Right lobe of liver (tissue), 6 donors: ENCODE measurements around the gene TSBP1. TPM values are rescaled to one million over a fixed set of nuclear protein-coding genes. Genes with fewer than 3 reads are reported as not detected.
"Not testable (repeated sequence)": the region's sequence is repeated elsewhere in the genome, so short reads cannot be mapped to it uniquely, and the experiment has no call there.

Experiments used
- ATAC-seq, 4 donors: fragments of 200-7000 bp; cut with Tn5 transposase; one replicate each; pipeline ENCODE4 v1.9.1; 2020; ENCODE audit warnings: mild to moderate bottlenecking in 4 of 4, moderate library complexity in 4 of 4
- DNase-seq, 3 donors: peaks; one replicate each; pipeline ENCODE4 v3.0.0-alpha.2; 2020
- H3K27ac ChIP-seq, 3 donors: fragments of 200-600 bp; one replicate each; pipeline ENCODE4 v1.8.0; 2022
- H3K27me3 ChIP-seq, 2 donors: fragments of 200-600 bp; one replicate each; pipeline ENCODE4 v1.8.0; 2022
- H3K36me3 ChIP-seq, 4 donors: fragments of 200-600 bp; sonication (generic) in 1 of 4; one replicate each; pipeline versions ENCODE4 v1.5.1 to v1.8.0; 2017 to 2022; ENCODE audit warnings: control low read depth in 1 of 4
- H3K4me1 ChIP-seq, 4 donors: fragments of 200-600 bp; sonication (generic) in 1 of 4; one replicate each; pipeline versions ENCODE4 v1.5.1 to v1.8.0; 2017 to 2022; ENCODE audit warnings: control low read depth in 1 of 4
- H3K4me3 ChIP-seq, 3 donors: fragments of 200-600 bp; one replicate each; pipeline ENCODE4 v1.8.0; 2022
- H3K9me3 ChIP-seq, 4 donors: fragments of 200-600 bp; sonication (generic) in 1 of 4; one replicate each; pipeline versions ENCODE4 v1.5.1 to v1.8.0; 2017 to 2022; ENCODE audit warnings: control low read depth in 1 of 4
- CTCF ChIP-seq, 4 donors: fragments of 200-600 bp in 3 of 4; fragments of 450-650 bp in 1 of 4; IDR thresholded peaks; one replicate each; pipeline versions ENCODE4 v1.5.1 to v1.8.0; 2016 to 2022; ENCODE audit warnings: antibody characterized with exemption in 4 of 4, mild to moderate bottlenecking in 2 of 4
- POLR2A ChIP-seq: fragments of 450-650 bp; IDR thresholded peaks from one replicate; pipeline ENCODE4 v1.6.1; 2017; ENCODE audit warnings: antibody characterized with exemption, mild to moderate bottlenecking
- WGBS: methylation state at CpG from one replicate; pipeline ENCODE4 v1.1.6; 2018; ENCODE audit warnings: low coverage, low lambda C conversion rate; ENCODE audit not compliant: insufficient coverage; ENCODE audit errors: missing lambda C conversion rate; 5-methylcytosine and 5-hydroxymethylcytosine counted together
- intact Hi-C, 2 donors: fragments of 100-400 bp; cut with DNase I; formaldehyde crosslinking; loops; one replicate each; pipeline versions ENCODE4 v1.11.2 to v1.14.1; 2022
- total RNA-seq, 6 experiments: library from RNA; depleted of rRNA in 2 of 6; stranded (reverse); fragments of >200 nt in 2 of 6; fragmentation: NEBNext Ultra II Directional in 3 of 6; extraction: Animal tissue kit (Norgen Biotek cat#: 25700) in 3 of 6; gene quantifications; one replicate each; pipeline versions ENCODE4 v1.1.0 to v1.2.4, GENCODE V29; 2016 to 2023
- donor health status: DM: no; HTN: yes; CAD: no.
- donor health status: DM: no; HTN: no; CAD: no.
- donor health status: DM: no; HTN: no; CAD: no.
- donor health status: DM: no; HTN: yes; CAD: no.
- donor health status: DM: no; HTN: yes; CAD: no.

Gene TSBP1
- total RNA-seq, 6 experiments from 2014 or later = not detected

GRCh38 chr6:32271429-32271828 is 100.3 kb downstream of the TSBP1 start:
- Histone ChIP-seq H3K4me1 (no peaks in the 10 kb centered on the region), H3K27me3 (no peaks in the 10 kb centered on the region), H3K36me3 (no peaks in the 10 kb centered on the region), H3K9me3 (no peaks in the 10 kb centered on the region), H3K4me3 (no peak overlapping the region), H3K27ac (no peak overlapping the region)
- DNase-seq (no peak), ATAC-seq (no peak)
- TF ChIP-seq CTCF (IDR thresholded peaks at IDR 0.05) (no peak), POLR2A (no peak)
- WGBS = 80% methylated on average over 1 of the region's 1 CpG
- intact Hi-C loops = no loop called here

- H3K27ac ChIP-seq, H3K4me1 ChIP-seq, ATAC-seq, H3K36me3 ChIP-seq, H3K9me3 ChIP-seq, intact Hi-C loops, H3K27me3 ChIP-seq, DNase-seq, H3K4me3 ChIP-seq: not testable (repeated sequence)
- WGBS = 51% methylated on average over 3 of the region's 3 CpGs
These were observed 103.2 kb downstream of the TSBP1 start for GRCh38 chr6:32268459-32268858.

- H3K4me3 ChIP-seq = no peak overlapping the region
- no peaks in the 10 kb centered on the region for H3K9me3 ChIP-seq
- H3K4me1 ChIP-seq = no peaks in the 10 kb centered on the region
- intact Hi-C loops = no loop called here
- DNase-seq (no peak), ATAC-seq (no peak)
- no peak for TF ChIP-seq POLR2A
- no peak for TF ChIP-seq CTCF (IDR thresholded peaks at IDR 0.05)
- no peaks in the 10 kb centered on the region for H3K36me3 ChIP-seq
- no peaks in the 10 kb centered on the region for H3K27me3 ChIP-seq
- no peak overlapping the region for H3K27ac ChIP-seq
These were observed 104.7 kb downstream of the TSBP1 start for GRCh38 chr6:32267035-32267434.

GRCh38 chr6:32257262-32257661 is 114.4 kb downstream of the TSBP1 start:
- DNase-seq, H3K36me3 ChIP-seq, intact Hi-C loops, H3K4me3 ChIP-seq, H3K27ac ChIP-seq, ATAC-seq, H3K4me1 ChIP-seq, H3K27me3 ChIP-seq, H3K9me3 ChIP-seq: not testable (repeated sequence)
- 93% methylated on average over 4 of the region's 4 CpGs for WGBS

GRCh38 chr6:32255199-32256153 is 116.2 kb downstream of the TSBP1 start:
- TF ChIP-seq CTCF (IDR thresholded peaks at IDR 0.05) = peak in 3 of 4 donors; percentile 37 to 54 (median 47)
- TF ChIP-seq POLR2A = no peak
- H3K36me3 ChIP-seq = no peaks in the 10 kb centered on the region
- intact Hi-C loops = no loop called here
- DNase-seq (peak in 1 of 3 donors; percentile 38), ATAC-seq (peak; percentile 76 to 94 (median 88))
- H3K27ac ChIP-seq = peak overlapping the region in 2 of 3 donors; percentile 10 to 47
- H3K4me3 ChIP-seq = peak overlapping the region in 2 of 3 donors; percentile 6 to 13
- H3K27me3 ChIP-seq = no peaks in the 10 kb centered on the region
- WGBS = 6% methylated on average over 17 of the region's 30 CpGs
- no peaks in the 10 kb centered on the region for H3K9me3 ChIP-seq
- no peaks in the 10 kb centered on the region for H3K4me1 ChIP-seq
